Measurements from ENCODE around the gene KDR.

- TF ChIP-seq, protein P1, sequence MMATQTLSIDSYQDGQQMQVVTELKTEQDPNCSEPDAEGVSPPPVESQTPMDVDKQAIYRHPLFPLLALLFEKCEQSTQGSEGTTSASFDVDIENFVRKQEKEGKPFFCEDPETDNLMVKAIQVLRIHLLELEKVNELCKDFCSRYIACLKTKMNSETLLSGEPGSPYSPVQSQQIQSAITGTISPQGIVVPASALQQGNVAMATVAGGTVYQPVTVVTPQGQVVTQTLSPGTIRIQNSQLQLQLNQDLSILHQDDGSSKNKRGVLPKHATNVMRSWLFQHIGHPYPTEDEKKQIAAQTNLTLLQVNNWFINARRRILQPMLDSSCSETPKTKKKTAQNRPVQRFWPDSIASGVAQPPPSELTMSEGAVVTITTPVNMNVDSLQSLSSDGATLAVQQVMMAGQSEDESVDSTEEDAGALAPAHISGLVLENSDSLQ (IDR thresholded peaks at IDR 0.05) = no peak
- TF ChIP-seq BHLHE40 (IDR thresholded peaks at IDR 0.05; ENCODE audit: borderline replicate concordance) = no peak
- TF ChIP-seq CTBP1 (IDR thresholded peaks at IDR 0.05; ENCODE audit: borderline replicate concordance) = no peak
- TF ChIP-seq FOXK2 (IDR thresholded peaks at IDR 0.05) = no peak
- TF ChIP-seq SP1 (IDR thresholded peaks at IDR 0.05) = no peak
- TF ChIP-seq NFRKB (IDR thresholded peaks at IDR 0.05) = no peak
Measured at GRCh38 chr4:55161739-55162138, 36.3 kb upstream of the KDR start.

All from HEK293T (cell line).